Nephron (organoid): ENCODE data around the gene TRIM37.
"Not testable (repeated sequence)": the region's sequence is repeated elsewhere in the genome, so short reads cannot be mapped to it uniquely, and the experiment has no call there.

Source experiments
- H3K27ac Mint-ChIP-seq, 3 experiments: 2 replicates each; pipeline ENCODE4 v1.8.0; 2020; ENCODE audit warnings: mixed read lengths in 3 of 3, mild to moderate bottlenecking in 2 of 3, moderate library complexity in 1 of 3
- H3K27me3 Mint-ChIP-seq: 2 replicates; pipeline ENCODE4 v1.8.0; 2021; ENCODE audit warnings: low read depth, mild to moderate bottlenecking, moderate library complexity, mixed read lengths
- H3K36me3 Mint-ChIP-seq: 2 replicates; pipeline ENCODE4 v1.8.0; 2020; ENCODE audit warnings: low read depth, mixed read lengths
- H3K4me1 Mint-ChIP-seq: 2 replicates; pipeline ENCODE4 v1.8.0; 2020; ENCODE audit warnings: mixed read lengths
- H3K4me3 Mint-ChIP-seq, 3 experiments: 2 replicates each; pipeline ENCODE4 v1.8.0; 2020; ENCODE audit warnings: mild to moderate bottlenecking in 3 of 3, mixed read lengths in 3 of 3, moderate library complexity in 2 of 3
- H3K9me3 Mint-ChIP-seq: 2 replicates; pipeline ENCODE4 v1.8.0; 2020; ENCODE audit warnings: mixed read lengths
- TF ChIP-seq, protein P1 (sequence below), 3 experiments: fragments of 200-600 bp; sonication (generic); IDR thresholded peaks; one replicate each; pipeline ENCODE4 v1.5.0; 2021; ENCODE audit warnings: antibody characterized with exemption in 3 of 3; ENCODE audit not compliant: unreplicated experiment in 3 of 3

Gene TRIM37

DNA sequence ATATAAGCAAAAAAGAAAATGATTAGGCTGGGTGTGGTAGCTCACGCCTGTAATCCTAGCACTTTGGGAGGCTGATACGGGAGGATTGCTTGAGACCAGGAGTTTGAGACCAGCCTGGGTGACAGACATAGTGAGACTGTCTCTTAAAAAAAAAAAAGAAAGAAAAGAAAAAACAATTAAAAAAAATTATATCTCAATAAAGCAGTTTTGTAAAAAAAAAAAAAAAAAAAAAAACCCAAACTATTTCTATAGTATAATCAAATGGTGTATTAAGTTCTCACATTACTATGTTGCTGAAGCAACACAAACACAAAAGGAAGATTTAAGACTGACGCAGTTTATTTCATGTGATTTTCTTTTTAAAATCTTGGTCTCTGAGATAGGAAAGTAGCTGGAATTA lies 140.5 kb downstream of the TRIM37 start:
- TF ChIP-seq, protein P1, sequence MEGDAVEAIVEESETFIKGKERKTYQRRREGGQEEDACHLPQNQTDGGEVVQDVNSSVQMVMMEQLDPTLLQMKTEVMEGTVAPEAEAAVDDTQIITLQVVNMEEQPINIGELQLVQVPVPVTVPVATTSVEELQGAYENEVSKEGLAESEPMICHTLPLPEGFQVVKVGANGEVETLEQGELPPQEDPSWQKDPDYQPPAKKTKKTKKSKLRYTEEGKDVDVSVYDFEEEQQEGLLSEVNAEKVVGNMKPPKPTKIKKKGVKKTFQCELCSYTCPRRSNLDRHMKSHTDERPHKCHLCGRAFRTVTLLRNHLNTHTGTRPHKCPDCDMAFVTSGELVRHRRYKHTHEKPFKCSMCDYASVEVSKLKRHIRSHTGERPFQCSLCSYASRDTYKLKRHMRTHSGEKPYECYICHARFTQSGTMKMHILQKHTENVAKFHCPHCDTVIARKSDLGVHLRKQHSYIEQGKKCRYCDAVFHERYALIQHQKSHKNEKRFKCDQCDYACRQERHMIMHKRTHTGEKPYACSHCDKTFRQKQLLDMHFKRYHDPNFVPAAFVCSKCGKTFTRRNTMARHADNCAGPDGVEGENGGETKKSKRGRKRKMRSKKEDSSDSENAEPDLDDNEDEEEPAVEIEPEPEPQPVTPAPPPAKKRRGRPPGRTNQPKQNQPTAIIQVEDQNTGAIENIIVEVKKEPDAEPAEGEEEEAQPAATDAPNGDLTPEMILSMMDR (IDR thresholded peaks at IDR 0.05; ENCODE audit: unreplicated experiment in 3 of 3), result no peak
- Mint-ChIP-seq H3K27me3 (no peaks in the 10 kb centered on the region), H3K4me3 (no peak overlapping the region), H3K9me3 (no peaks in the 10 kb centered on the region), H3K4me1 (peaks cover 18% of the 10 kb centered on the region), H3K27ac (no peak overlapping the region), H3K36me3 (no peaks in the 10 kb centered on the region)

DNA sequence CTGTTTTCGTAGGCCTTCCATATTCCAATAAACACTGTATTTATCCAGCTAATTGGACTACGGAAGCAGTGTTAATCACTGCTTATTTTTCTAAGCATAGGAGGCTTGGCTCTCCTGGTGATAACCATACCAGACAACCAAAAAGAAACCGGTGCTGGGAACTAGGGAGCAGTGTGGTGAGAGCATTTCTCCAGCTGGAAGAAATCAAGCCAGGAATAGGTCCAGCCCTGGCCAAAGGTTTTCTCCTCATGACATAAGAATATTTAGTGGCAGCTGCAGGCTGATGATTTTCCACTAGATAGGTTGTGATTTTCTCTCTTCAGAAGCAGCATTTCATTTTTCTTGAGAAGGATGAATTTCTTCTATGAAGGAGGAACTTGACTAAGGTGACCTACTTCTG lies 141.5 kb downstream of the TRIM37 start:
- Mint-ChIP-seq H3K27me3 (no peaks in the 10 kb centered on the region), H3K27ac (peak overlapping the region; percentile 67 to 76 (median 73)), H3K4me1 (peaks cover 13% of the 10 kb centered on the region), H3K9me3 (no peaks in the 10 kb centered on the region), H3K4me3 (no peak overlapping the region), H3K36me3 (no peaks in the 10 kb centered on the region)
- TF ChIP-seq, protein P1 (IDR thresholded peaks at IDR 0.05; ENCODE audit: unreplicated experiment in 3 of 3), result no peak

DNA sequence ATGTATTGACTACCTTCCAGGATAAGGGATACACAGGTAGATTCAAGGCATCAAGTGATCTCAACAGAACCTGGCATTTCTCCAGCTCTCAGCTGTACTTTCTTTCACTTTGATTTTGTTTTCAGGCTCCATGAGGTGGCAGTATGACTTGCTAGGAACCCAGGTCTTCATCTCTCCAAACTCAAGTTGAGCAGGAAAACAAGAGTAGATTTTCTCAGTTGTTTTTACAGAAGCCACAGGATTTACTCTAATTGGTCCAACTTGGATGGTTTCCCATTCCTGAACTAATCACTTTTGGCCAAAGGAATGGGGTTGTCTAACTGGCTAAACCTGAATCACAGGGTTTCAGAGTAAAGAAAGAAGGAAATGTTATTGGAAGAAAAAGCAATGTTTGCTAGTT lies 146.6 kb downstream of the TRIM37 start:
- H3K9me3 Mint-ChIP-seq, result no peaks in the 10 kb centered on the region
- no peaks in the 10 kb centered on the region for H3K36me3 Mint-ChIP-seq
- no peaks in the 10 kb centered on the region for H3K4me1 Mint-ChIP-seq
- TF ChIP-seq, protein P1 (IDR thresholded peaks at IDR 0.05; ENCODE audit: unreplicated experiment in 3 of 3), result no peak
- no peak overlapping the region for H3K4me3 Mint-ChIP-seq
- no peak overlapping the region for H3K27ac Mint-ChIP-seq
- no peaks in the 10 kb centered on the region for H3K27me3 Mint-ChIP-seq

DNA sequence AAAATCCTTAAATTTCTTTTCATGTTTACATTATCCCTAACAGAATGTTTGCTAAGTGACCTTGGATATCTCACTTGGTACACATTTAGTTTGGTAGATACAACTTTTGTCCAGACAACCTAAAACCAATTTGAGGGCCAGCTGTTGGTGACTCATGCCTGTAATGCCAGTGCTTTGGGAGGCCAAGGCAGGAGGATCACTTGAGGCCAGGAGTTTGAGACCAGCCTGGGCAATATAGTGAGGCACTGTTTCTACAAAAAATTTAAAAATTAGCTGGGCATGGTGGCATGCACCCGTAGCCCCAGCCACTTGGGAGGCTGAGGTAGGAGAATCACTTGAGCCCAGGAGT lies 149.0 kb downstream of the TRIM37 start:
- H3K9me3 Mint-ChIP-seq, result peaks cover 13% of the 10 kb centered on the region
- H3K27ac Mint-ChIP-seq, H3K4me1 Mint-ChIP-seq, H3K36me3 Mint-ChIP-seq, H3K4me3 Mint-ChIP-seq, H3K27me3 Mint-ChIP-seq: not testable (repeated sequence)

DNA sequence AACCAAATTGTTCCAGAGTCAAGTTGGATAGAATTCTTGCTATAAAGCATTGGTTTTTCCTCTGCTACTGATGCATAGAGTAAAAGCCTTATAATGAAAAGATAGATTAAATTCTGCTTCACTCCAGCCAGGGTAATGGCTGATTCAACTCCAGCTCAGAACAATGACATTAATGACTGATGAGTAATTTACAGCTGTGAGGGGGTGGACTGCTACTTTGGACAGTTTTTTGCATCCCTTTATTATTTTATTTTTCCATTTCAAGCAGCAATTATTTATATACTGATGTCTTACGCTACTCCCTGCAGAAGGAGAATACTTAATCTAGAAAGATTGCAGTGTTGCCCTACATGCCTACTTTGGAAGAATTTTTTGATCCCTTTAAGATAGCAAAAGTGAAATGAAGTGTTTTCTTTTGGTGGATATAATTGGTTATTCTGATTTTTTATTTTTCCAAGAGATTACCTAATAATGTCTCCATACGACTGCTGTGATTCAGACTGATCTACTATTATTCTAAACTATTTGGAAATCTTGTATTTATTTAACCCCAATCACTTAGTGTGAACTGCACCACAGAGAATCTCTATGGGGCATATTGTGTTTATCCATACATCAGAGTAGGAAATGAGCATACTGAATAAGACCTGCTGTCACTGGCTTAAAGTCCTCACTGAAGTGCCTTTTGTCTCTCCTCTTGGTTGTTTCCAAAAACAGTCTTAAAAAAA lies 149.5 kb downstream of the TRIM37 start:
- Mint-ChIP-seq H3K27me3 (no peaks in the 10 kb centered on the region), H3K36me3 (no peaks in the 10 kb centered on the region), H3K27ac (no peak overlapping the region), H3K4me3 (no peak overlapping the region), H3K9me3 (peaks cover 13% of the 10 kb centered on the region), H3K4me1 (no peaks in the 10 kb centered on the region)
- TF ChIP-seq, protein P1 (IDR thresholded peaks at IDR 0.05; ENCODE audit: unreplicated experiment in 3 of 3), result no peak

DNA sequence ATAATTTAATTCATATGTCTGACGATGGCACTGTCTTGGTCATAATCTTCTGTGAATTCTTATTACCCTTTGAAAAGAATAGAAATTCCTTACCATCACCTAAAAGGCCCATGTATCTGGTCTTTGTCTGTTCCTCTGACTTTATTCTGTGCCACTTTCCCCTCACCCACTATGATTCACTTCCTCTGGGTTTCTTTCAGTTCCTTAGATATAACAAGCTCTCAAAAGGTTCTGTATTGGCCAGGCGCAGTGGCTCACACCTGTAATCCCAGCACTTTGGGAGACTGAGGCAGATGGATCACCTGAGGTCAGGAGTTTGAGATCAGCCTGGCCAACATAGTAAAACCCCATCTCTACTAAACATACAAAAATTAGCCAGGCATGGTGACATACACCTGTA lies 152.3 kb downstream of the TRIM37 start:
- peaks cover 31% of the 10 kb centered on the region for H3K9me3 Mint-ChIP-seq
- H3K27ac Mint-ChIP-seq, H3K36me3 Mint-ChIP-seq, H3K27me3 Mint-ChIP-seq, H3K4me1 Mint-ChIP-seq, H3K4me3 Mint-ChIP-seq: not testable (repeated sequence)

DNA sequence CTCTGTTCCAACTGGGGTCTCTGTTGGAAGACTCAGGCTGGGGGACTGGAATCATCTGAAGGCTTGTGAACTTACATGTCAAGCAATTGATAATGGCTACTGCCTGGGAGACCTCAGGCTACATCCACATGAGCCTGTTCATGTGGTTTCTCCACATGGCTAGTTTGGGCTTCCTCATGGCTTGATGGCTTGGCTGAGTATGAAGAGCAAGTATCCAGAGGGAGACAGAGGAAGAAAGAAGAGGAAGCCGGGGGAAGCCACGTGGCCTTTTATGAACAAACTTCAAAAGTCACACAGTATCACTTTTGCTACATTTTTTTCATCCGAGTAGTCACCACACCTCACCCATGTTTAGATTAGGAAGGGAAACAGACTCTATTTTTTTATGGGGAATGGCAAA lies 158.9 kb downstream of the TRIM37 start:
- Mint-ChIP-seq H3K27me3 (no peaks in the 10 kb centered on the region), H3K4me1 (no peaks in the 10 kb centered on the region), H3K4me3 (no peak overlapping the region), H3K36me3 (peaks cover 15% of the 10 kb centered on the region), H3K27ac (no peak overlapping the region), H3K9me3 (peaks cover 39% of the 10 kb centered on the region)
- TF ChIP-seq, protein P1 (IDR thresholded peaks at IDR 0.05; ENCODE audit: unreplicated experiment in 3 of 3), result no peak
